HCT116 (cell line): ENCODE measurements around the gene NFIA.

ENCODE experiments used
- JUND ChIP-seq: IDR thresholded peaks from 2 replicates; pipeline ENCODE4 v1.6.1; 2012
- POLR2AphosphoS5 ChIP-seq: IDR thresholded peaks from 2 replicates; pipeline ENCODE4 v1.6.1; 2011; ENCODE audit warnings: mild to moderate bottlenecking, low read depth, low read length, moderate library complexity

- TF ChIP-seq POLR2AphosphoS5 (no peak), JUND (no peak)
These were observed 38.0 kb downstream of the NFIA start for GRCh38 chr1:61120246-61120840.
